Right atrium auricular region (tissue), 2 donors: Measurements from ENCODE around the gene TAF3. TPM values are rescaled to one million over a fixed set of nuclear protein-coding genes. Genes with fewer than 3 reads are reported as not detected.

Experiments
- DNase-seq: peaks from one replicate; pipeline ENCODE4 v3.0.0-alpha.2; 2019; ENCODE audit warnings: low spot score
- H3K27ac ChIP-seq, 2 donors: fragments of 200-600 bp; sonication (generic); 1 replicate in 1 of 2; 2 replicates in 1 of 2; pipeline ENCODE4 v1.5.1; 2016 to 2019
- H3K27me3 ChIP-seq, 2 donors: fragments of 200-600 bp; sonication (generic); one replicate each; pipeline versions ENCODE4 v1.5.1 to v1.6.0; 2017 to 2019
- H3K36me3 ChIP-seq: fragments of 200-600 bp; sonication (generic); one replicate; pipeline ENCODE4 v1.5.1; 2016
- H3K4me1 ChIP-seq, 2 donors: fragments of 200-600 bp; sonication (generic); one replicate each; pipeline versions ENCODE4 v1.5.1 to v1.6.0; 2017 to 2019
- H3K4me3 ChIP-seq, 2 donors: fragments of 200-600 bp; sonication (generic); 1 replicate in 1 of 2; 2 replicates in 1 of 2; pipeline ENCODE4 v1.5.1; 2017 to 2019; ENCODE audit warnings: mild to moderate bottlenecking in 1 of 2, moderate library complexity in 1 of 2
- H3K9me3 ChIP-seq, 2 donors: fragments of 200-600 bp; sonication (generic); one replicate each; pipeline ENCODE4 v1.5.1; 2019
- CTCF ChIP-seq, 2 donors: fragments of 200-600 bp; sonication (generic); IDR thresholded peaks; one replicate each; pipeline ENCODE4 v1.5.1; 2019; ENCODE audit warnings: antibody characterized with exemption in 2 of 2
- total RNA-seq, 2 donors: library from RNA; depleted of rRNA; stranded (reverse); fragments of >200 nt; gene quantifications; one replicate each; pipeline ENCODE4 v1.1.0, GENCODE V29; 2016

Gene TAF3
- total RNA-seq, 2 donors from 2014 or later = 4.6 to 6.1 TPM

GRCh38 chr10:7967035-7967434 lies 148.7 kb downstream of the TAF3 start:
- Histone ChIP-seq H3K4me1 (no peaks in the 10 kb centered on the region), H3K4me3 (no peak overlapping the region), H3K27me3 (no peaks in the 10 kb centered on the region), H3K27ac (no peak overlapping the region), H3K36me3 (peaks cover 12% of the 10 kb centered on the region), H3K9me3 (no peaks in the 10 kb centered on the region)
- DNase-seq = no peak
- TF ChIP-seq CTCF (IDR thresholded peaks at IDR 0.05) = no peak

GRCh38 chr10:7968510-7969112 lies 150.3 kb downstream of the TAF3 start:
- Histone ChIP-seq H3K4me1 (no peaks in the 10 kb centered on the region), H3K36me3 (peaks cover 12% of the 10 kb centered on the region), H3K4me3 (no peak overlapping the region), H3K9me3 (no peaks in the 10 kb centered on the region), H3K27ac (no peak overlapping the region), H3K27me3 (no peaks in the 10 kb centered on the region)
- DNase-seq = no peak
- TF ChIP-seq CTCF (IDR thresholded peaks at IDR 0.05) = no peak

GRCh38 chr10:7969623-7970022 lies 151.3 kb downstream of the TAF3 start:
- DNase-seq = no peak
- no peak for TF ChIP-seq CTCF (IDR thresholded peaks at IDR 0.05)
- Histone ChIP-seq H3K36me3 (peaks cover 3% of the 10 kb centered on the region), H3K9me3 (no peaks in the 10 kb centered on the region), H3K27ac (no peak overlapping the region), H3K4me1 (no peaks in the 10 kb centered on the region), H3K4me3 (no peak overlapping the region), H3K27me3 (no peaks in the 10 kb centered on the region)

- TF ChIP-seq CTCF (IDR thresholded peaks at IDR 0.05) = no peak
- no peaks in the 10 kb centered on the region for H3K36me3 ChIP-seq
- H3K9me3 ChIP-seq = no peaks in the 10 kb centered on the region
- no peaks in the 10 kb centered on the region for H3K27me3 ChIP-seq
- H3K4me3 ChIP-seq = no peak overlapping the region
- H3K4me1 ChIP-seq = no peaks in the 10 kb centered on the region
- no peak overlapping the region for H3K27ac ChIP-seq
- no peak for DNase-seq
Observed at GRCh38 chr10:7971949-7972348, 153.6 kb downstream of the TAF3 start.

- Histone ChIP-seq H3K27ac (no peak overlapping the region), H3K27me3 (no peaks in the 10 kb centered on the region), H3K4me1 (no peaks in the 10 kb centered on the region), H3K4me3 (no peak overlapping the region), H3K9me3 (no peaks in the 10 kb centered on the region), H3K36me3 (no peaks in the 10 kb centered on the region)
- TF ChIP-seq CTCF (IDR thresholded peaks at IDR 0.05) = no peak
- DNase-seq = no peak
Observed at GRCh38 chr10:7972367-7972766, 154.1 kb downstream of the TAF3 start.

GRCh38 chr10:7980196-7980595 lies 161.9 kb downstream of the TAF3 start:
- H3K27me3 ChIP-seq = no peaks in the 10 kb centered on the region
- H3K27ac ChIP-seq = no peak overlapping the region
- H3K4me1 ChIP-seq = no peaks in the 10 kb centered on the region
- no peaks in the 10 kb centered on the region for H3K9me3 ChIP-seq
- no peak overlapping the region for H3K4me3 ChIP-seq
- TF ChIP-seq CTCF (IDR thresholded peaks at IDR 0.05) = no peak
- DNase-seq = no peak
- H3K36me3 ChIP-seq = no peaks in the 10 kb centered on the region
